Esophagus muscularis mucosa (tissue), 4 donors: Measurements from ENCODE around the gene ATXN10. TPM values are rescaled to one million over a fixed set of nuclear protein-coding genes. Genes with fewer than 3 reads are reported as not detected.

Experiments
- DNase-seq: peaks from one replicate; pipeline ENCODE4 v3.0.0-alpha.2; 2017; ENCODE audit errors: extremely low spot score
- H3K27ac ChIP-seq, 4 donors: fragments of 200-600 bp; sonication (generic); replicated peaks in 1 of 4; 1 replicate in 3 of 4; 2 replicates in 1 of 4; pipeline ENCODE4 v1.5.1; 2016 to 2019; ENCODE audit warnings: mild to moderate bottlenecking in 1 of 4
- H3K27me3 ChIP-seq, 4 donors: fragments of 200-600 bp; sonication (generic); one replicate each; pipeline versions ENCODE4 v1.5.1 to v1.6.0; 2016 to 2019
- H3K36me3 ChIP-seq, 4 donors: fragments of 200-600 bp; sonication (generic); one replicate each; pipeline ENCODE4 v1.5.1; 2016 to 2019
- H3K4me1 ChIP-seq, 4 donors: fragments of 200-600 bp; sonication (generic); one replicate each; pipeline ENCODE4 v1.5.1; 2016 to 2019
- H3K4me3 ChIP-seq, 4 donors: fragments of 200-600 bp; sonication (generic); 1 replicate in 2 of 4; 2 replicates in 2 of 4; pipeline ENCODE4 v1.5.1; 2016 to 2019; ENCODE audit warnings: mild to moderate bottlenecking in 4 of 4, moderate library complexity in 1 of 4
- H3K9me3 ChIP-seq, 4 donors: fragments of 200-600 bp; sonication (generic); 1 replicate in 3 of 4; 2 replicates in 1 of 4; pipeline ENCODE4 v1.5.1; 2016 to 2019
- CTCF ChIP-seq, 3 experiments: fragments of 200-600 bp in 2 of 3; fragments of 450-650 bp in 1 of 3; sonication (generic) in 2 of 3; IDR thresholded peaks; one replicate each; pipeline ENCODE4 v1.5.1; 2017 to 2019; ENCODE audit warnings: antibody characterized with exemption in 3 of 3, mild to moderate bottlenecking in 2 of 3, moderate library complexity in 1 of 3
- EP300 ChIP-seq: sonication (generic); formaldehyde crosslinking; IDR thresholded peaks from one replicate; pipeline ENCODE4 v1.6.1; 2017; ENCODE audit warnings: antibody characterized with exemption
- POLR2A ChIP-seq: fragments of 450-650 bp; IDR thresholded peaks from one replicate; pipeline ENCODE4 v1.6.1; 2017; ENCODE audit warnings: antibody characterized with exemption, moderate library complexity, mild to moderate bottlenecking, low read depth
- POLR2AphosphoS5 ChIP-seq, 2 donors: sonication (generic); formaldehyde crosslinking; IDR thresholded peaks; one replicate each; pipeline ENCODE4 v1.6.1; 2017; ENCODE audit warnings: antibody characterized with exemption in 2 of 2
- WGBS: methylation state at CpG from one replicate; pipeline ENCODE4 v1.1.5; 2018; 5-methylcytosine and 5-hydroxymethylcytosine counted together
- intact Hi-C: fragments of 100-400 bp; cut with DNase I; formaldehyde crosslinking; loops from one replicate; pipeline ENCODE4 v1.15.1; 2023
- total RNA-seq, 4 donors: library from RNA; depleted of rRNA; stranded (reverse); fragments of >200 nt; gene quantifications; one replicate each; pipeline versions ENCODE4 v1.1.0 to v1.2.1, GENCODE V29; 2016

ATXN10 gene
- total RNA-seq, 4 donors from 2014 or later: 67.5 to 126 (median 91.2) TPM

GRCh38 chr22:45889093-45889538 is 217.5 kb downstream of the ATXN10 start:
- Histone ChIP-seq H3K27me3 (peaks cover 0 to 85% (median 19%) of the 10 kb centered on the region in 4 donors), H3K36me3 (no peaks in the 10 kb centered on the region), H3K9me3 (no peaks in the 10 kb centered on the region), H3K4me1 (peaks cover 4 to 9% (median 8%) of the 10 kb centered on the region in 4 donors), H3K27ac (no peak overlapping the region), H3K4me3 (no peak overlapping the region)
- WGBS: 88% methylated on average over 8 of the region's 10 CpGs
- DNase-seq: no peak
- TF ChIP-seq POLR2A: no peak
- TF ChIP-seq CTCF (IDR thresholded peaks at IDR 0.05): no peak
- TF ChIP-seq EP300: no peak
- TF ChIP-seq POLR2AphosphoS5 (IDR thresholded peaks at IDR 0.05): no peak
- intact Hi-C loops: no loop called here

- TF ChIP-seq CTCF (IDR thresholded peaks at IDR 0.05): no peak
- TF ChIP-seq POLR2AphosphoS5 (IDR thresholded peaks at IDR 0.05): no peak
- TF ChIP-seq EP300: no peak
- 43% methylated on average over 37 of the region's 56 CpGs for WGBS
- DNase-seq: no peak
- Histone ChIP-seq H3K36me3 (no peaks in the 10 kb centered on the region), H3K4me3 (no peak overlapping the region), H3K27me3 (peaks cover 0 to 78% (median 19%) of the 10 kb centered on the region in 4 donors), H3K4me1 (peaks cover 0 to 9% (median 8%) of the 10 kb centered on the region in 4 donors), H3K9me3 (no peaks in the 10 kb centered on the region), H3K27ac (no peak overlapping the region)
- intact Hi-C loops: no loop called here
These were observed 218.1 kb downstream of the ATXN10 start for GRCh38 chr22:45889539-45890350.

- Histone ChIP-seq H3K27ac (no peak overlapping the region), H3K27me3 (peaks cover 0 to 73% (median 19%) of the 10 kb centered on the region in 4 donors), H3K36me3 (no peaks in the 10 kb centered on the region), H3K9me3 (no peaks in the 10 kb centered on the region), H3K4me1 (peaks cover 0 to 9% (median 8%) of the 10 kb centered on the region in 4 donors), H3K4me3 (no peak overlapping the region)
- intact Hi-C loops: no loop called here
- no peak for DNase-seq
- WGBS: 91% methylated on average over 26 of the region's 26 CpGs
- TF ChIP-seq CTCF (IDR thresholded peaks at IDR 0.05) (no peak), POLR2AphosphoS5 (IDR thresholded peaks at IDR 0.05) (no peak), POLR2A (no peak), EP300 (no peak)
These were observed 218.7 kb downstream of the ATXN10 start for GRCh38 chr22:45890351-45890635.

- peaks cover 0 to 9% (median 8%) of the 10 kb centered on the region in 4 donors for H3K4me1 ChIP-seq
- H3K36me3 ChIP-seq: no peaks in the 10 kb centered on the region
- no peak for DNase-seq
- H3K4me3 ChIP-seq: no peak overlapping the region
- no peaks in the 10 kb centered on the region for H3K9me3 ChIP-seq
- 76% methylated on average over 36 of the region's 37 CpGs for WGBS
- H3K27ac ChIP-seq: no peak overlapping the region
- no peak for TF ChIP-seq EP300
- TF ChIP-seq POLR2AphosphoS5 (IDR thresholded peaks at IDR 0.05): no peak
- no peak for TF ChIP-seq CTCF (IDR thresholded peaks at IDR 0.05)
- no peak for TF ChIP-seq POLR2A
- peaks cover 0 to 66% (median 19%) of the 10 kb centered on the region in 4 donors for H3K27me3 ChIP-seq
- intact Hi-C loops: no loop called here
These were observed 219.4 kb downstream of the ATXN10 start for GRCh38 chr22:45891021-45891421.
